ENCODE measurements around the gene GGT7.

The GGT7 gene

DNA sequence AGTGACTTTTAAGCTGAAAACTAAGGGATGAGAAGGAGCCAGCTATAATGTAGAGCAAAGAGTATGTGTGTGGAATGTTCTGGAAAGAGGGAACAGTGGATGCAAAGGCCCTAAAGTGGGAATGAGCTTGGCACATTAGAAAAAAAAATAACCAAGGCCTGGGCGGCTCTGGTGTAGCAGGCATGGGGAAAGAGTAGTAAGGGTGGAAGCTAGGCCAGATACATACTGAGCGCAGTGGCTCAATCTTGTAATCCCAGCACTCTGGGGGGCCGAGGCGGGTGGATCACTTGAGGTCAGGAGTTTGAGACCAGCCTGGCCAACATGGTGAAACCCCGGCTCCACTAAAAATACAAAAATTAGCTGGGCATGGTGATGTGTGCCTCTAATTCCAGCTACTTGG, 8.4 kb downstream of the GGT7 start:
- no peak overlapping the region for H3K9ac ChIP-seq (ENCODE audit: low read length)
- peaks cover 13% of the 10 kb centered on the region for H3K36me3 ChIP-seq (ENCODE audit: control insufficient read depth, insufficient read depth, low read length)
- H3K4me1 ChIP-seq (ENCODE audit: control insufficient read depth, insufficient read depth, low read length), result peaks cover 7% of the 10 kb centered on the region; the same call in 1 of the 2 replicates
- no peaks in the 10 kb centered on the region for H3K27me3 ChIP-seq (ENCODE audit: control insufficient read depth, insufficient read depth, low read length)
- no peak overlapping the region for H3K27ac ChIP-seq (ENCODE audit: low read depth, low read length)
- no peaks in the 10 kb centered on the region for H3K9me3 ChIP-seq (ENCODE audit: control insufficient read depth, insufficient read depth, low read depth, low read length)
- no peak overlapping the region for H3K4me3 ChIP-seq (ENCODE audit: low read depth, low read length)

DNA sequence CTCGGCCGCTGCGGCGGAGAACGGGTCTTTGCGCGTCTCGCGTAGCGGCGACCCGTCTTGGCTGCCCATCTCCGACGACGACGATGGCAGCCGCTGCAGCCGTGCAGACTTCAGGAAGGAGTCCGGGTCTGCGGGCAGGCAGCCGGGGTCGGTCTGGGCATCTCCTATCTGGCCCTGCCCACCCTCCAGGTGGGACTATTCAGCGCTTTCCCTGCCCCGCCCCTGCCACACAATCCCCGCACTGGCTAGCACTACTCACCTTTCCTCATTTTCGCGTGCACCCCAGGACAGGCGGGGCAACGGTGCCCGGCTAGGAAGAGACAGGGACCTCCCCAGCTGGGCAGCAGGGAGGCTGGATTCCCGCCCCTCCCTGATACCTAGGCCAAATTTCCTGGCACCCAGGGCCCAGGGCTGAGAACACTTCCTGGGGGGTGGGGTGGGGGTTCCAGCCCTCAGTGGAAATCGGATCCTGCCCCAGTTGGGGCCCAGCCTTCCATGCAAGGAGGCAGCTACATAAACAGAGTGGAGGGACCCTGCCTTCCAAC, 9.2 kb downstream of the GGT7 start:
- H3K4me3 ChIP-seq (ENCODE audit: low read depth, low read length), result peak overlapping the region; percentile 38; the same call in 1 of the 2 replicates
- no peaks in the 10 kb centered on the region for H3K9me3 ChIP-seq (ENCODE audit: control insufficient read depth, insufficient read depth, low read depth, low read length)
- H3K4me1 ChIP-seq (ENCODE audit: control insufficient read depth, insufficient read depth, low read length), result peaks cover 7% of the 10 kb centered on the region; the same call in 1 of the 2 replicates
- no peak overlapping the region for H3K9ac ChIP-seq (ENCODE audit: low read length)
- H3K27me3 ChIP-seq (ENCODE audit: control insufficient read depth, insufficient read depth, low read length), result no peaks in the 10 kb centered on the region
- H3K27ac ChIP-seq (ENCODE audit: low read depth, low read length), result no peak overlapping the region
- H3K36me3 ChIP-seq (ENCODE audit: control insufficient read depth, insufficient read depth, low read length), result peaks cover 14% of the 10 kb centered on the region

- Histone ChIP-seq H3K27me3 (ENCODE audit: control insufficient read depth, insufficient read depth, low read length) (no peaks in the 10 kb centered on the region), H3K4me3 (ENCODE audit: low read depth, low read length) (0 out of 2 replicates have a peak overlapping the region, but pooled peaks have one; percentile 38), H3K4me1 (ENCODE audit: control insufficient read depth, insufficient read depth, low read length) (peaks cover 7% of the 10 kb centered on the region; the same call in 1 of the 2 replicates), H3K36me3 (ENCODE audit: control insufficient read depth, insufficient read depth, low read length) (peaks cover 16% of the 10 kb centered on the region), H3K9ac (ENCODE audit: low read length) (no peak overlapping the region), H3K9me3 (ENCODE audit: control insufficient read depth, insufficient read depth, low read depth, low read length) (no peaks in the 10 kb centered on the region), H3K27ac (ENCODE audit: low read depth, low read length) (no peak overlapping the region)
Measured at GRCh38 chr20:34862724-34863123, 9.9 kb downstream of the GGT7 start.

- no peaks in the 10 kb centered on the region for H3K9me3 ChIP-seq (ENCODE audit: control insufficient read depth, insufficient read depth, low read depth, low read length)
- no peak overlapping the region for H3K9ac ChIP-seq (ENCODE audit: low read length)
- peaks cover 7% of the 10 kb centered on the region; the same call in 1 of the 2 replicates for H3K4me1 ChIP-seq (ENCODE audit: control insufficient read depth, insufficient read depth, low read length)
- no peak overlapping the region for H3K27ac ChIP-seq (ENCODE audit: low read depth, low read length)
- no peaks in the 10 kb centered on the region for H3K27me3 ChIP-seq (ENCODE audit: control insufficient read depth, insufficient read depth, low read length)
- H3K36me3 ChIP-seq (ENCODE audit: control insufficient read depth, insufficient read depth, low read length), result peaks cover 26% of the 10 kb centered on the region
- H3K4me3 ChIP-seq (ENCODE audit: low read depth, low read length), result no peak overlapping the region
Measured at GRCh38 chr20:34861386-34862084, 11.1 kb downstream of the GGT7 start.

DNA sequence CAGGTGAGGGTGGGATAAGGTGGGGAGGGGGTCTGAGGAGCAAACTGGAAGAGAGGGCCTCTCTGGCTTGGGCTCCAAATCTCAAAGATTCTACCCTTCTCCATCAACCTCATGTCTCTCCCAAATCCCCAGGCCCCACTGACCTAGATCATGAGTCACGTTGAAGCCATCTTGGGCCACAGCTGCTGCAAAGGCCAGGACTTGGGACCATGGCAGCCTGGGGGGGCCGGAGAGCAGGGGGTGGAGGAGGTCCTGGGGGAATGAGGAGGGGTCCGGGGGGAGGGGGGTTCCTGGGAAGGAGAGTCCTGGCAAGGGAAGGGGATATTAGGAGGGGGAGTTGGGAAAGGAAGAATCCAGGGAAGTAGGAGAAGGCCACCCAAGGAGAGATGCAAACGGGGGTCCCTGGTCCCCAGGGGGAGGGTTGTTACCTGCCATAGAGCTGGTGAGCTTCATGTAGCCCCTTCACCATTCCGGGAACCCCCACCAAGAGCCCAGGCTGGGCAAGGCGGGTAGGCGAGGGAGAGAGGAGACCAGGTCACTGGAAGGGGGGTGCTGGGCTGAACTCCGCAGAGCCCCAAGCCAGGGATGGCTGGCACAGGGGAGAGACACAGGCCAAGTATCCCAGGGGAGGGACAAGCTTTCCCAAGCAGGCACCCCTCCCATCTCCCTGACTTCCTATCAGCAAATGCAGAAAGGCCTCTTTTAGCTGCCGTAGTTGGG, 12.7 kb downstream of the GGT7 start:
- Histone ChIP-seq H3K4me3 (ENCODE audit: low read depth, low read length) (no peak overlapping the region), H3K27me3 (ENCODE audit: control insufficient read depth, insufficient read depth, low read length) (no peaks in the 10 kb centered on the region), H3K27ac (ENCODE audit: low read depth, low read length) (no peak overlapping the region), H3K4me1 (ENCODE audit: control insufficient read depth, insufficient read depth, low read length) (peaks cover 7% of the 10 kb centered on the region; the same call in 1 of the 2 replicates), H3K9ac (ENCODE audit: low read length) (no peak overlapping the region), H3K9me3 (ENCODE audit: control insufficient read depth, insufficient read depth, low read depth, low read length) (no peaks in the 10 kb centered on the region), H3K36me3 (ENCODE audit: control insufficient read depth, insufficient read depth, low read length) (peaks cover 36% of the 10 kb centered on the region)

- Histone ChIP-seq H3K27me3 (ENCODE audit: control insufficient read depth, insufficient read depth, low read length) (no peaks in the 10 kb centered on the region), H3K27ac (ENCODE audit: low read depth, low read length) (no peak overlapping the region), H3K4me1 (ENCODE audit: control insufficient read depth, insufficient read depth, low read length) (peaks cover 7% of the 10 kb centered on the region; the same call in 1 of the 2 replicates), H3K9me3 (ENCODE audit: control insufficient read depth, insufficient read depth, low read depth, low read length) (no peaks in the 10 kb centered on the region), H3K36me3 (ENCODE audit: control insufficient read depth, insufficient read depth, low read length) (peaks cover 42% of the 10 kb centered on the region), H3K4me3 (ENCODE audit: low read depth, low read length) (no peak overlapping the region), H3K9ac (ENCODE audit: low read length) (no peak overlapping the region)
Measured at GRCh38 chr20:34859367-34859766, 13.3 kb downstream of the GGT7 start.

- no peaks in the 10 kb centered on the region for H3K9me3 ChIP-seq (ENCODE audit: control insufficient read depth, insufficient read depth, low read depth, low read length)
Measured at GRCh38 chr20:34852298-34852697, 20.4 kb downstream of the GGT7 start.

DNA sequence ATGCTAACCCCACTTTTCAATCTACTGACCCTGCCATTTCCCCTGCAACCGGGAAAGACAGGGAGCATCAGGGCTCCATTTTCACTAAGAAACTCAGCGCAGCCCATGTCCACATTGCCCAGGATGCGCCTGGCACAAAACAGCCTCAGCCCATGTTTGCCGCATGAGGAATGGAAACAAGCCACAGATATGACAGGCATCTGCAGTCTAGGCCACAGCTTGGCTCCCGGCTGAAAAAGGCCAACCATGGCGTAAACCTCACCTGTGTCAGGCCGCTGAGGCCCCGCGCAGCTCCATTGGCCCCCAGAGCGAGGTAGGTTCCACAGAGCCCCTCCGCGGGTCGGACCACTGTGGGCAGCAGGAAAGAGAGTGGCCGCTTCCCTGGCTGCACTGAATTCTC, 21.7 kb downstream of the GGT7 start:
- Histone ChIP-seq H3K27ac (ENCODE audit: low read depth, low read length) (no peak overlapping the region), H3K4me1 (ENCODE audit: control insufficient read depth, insufficient read depth, low read length) (no peaks in the 10 kb centered on the region), H3K9me3 (ENCODE audit: control insufficient read depth, insufficient read depth, low read depth, low read length) (no peaks in the 10 kb centered on the region), H3K4me3 (ENCODE audit: low read depth, low read length) (no peak overlapping the region), H3K27me3 (ENCODE audit: control insufficient read depth, insufficient read depth, low read length) (no peaks in the 10 kb centered on the region), H3K36me3 (ENCODE audit: control insufficient read depth, insufficient read depth, low read length) (peaks cover 63% of the 10 kb centered on the region), H3K9ac (ENCODE audit: low read length) (no peak overlapping the region)

More at GRCh38 chr20:34852298-34852697, 20.4 kb downstream of the GGT7 start:
- Histone ChIP-seq H3K36me3 (ENCODE audit: control insufficient read depth, insufficient read depth, low read length) (peaks cover 68% of the 10 kb centered on the region), H3K4me1 (ENCODE audit: control insufficient read depth, insufficient read depth, low read length) (no peaks in the 10 kb centered on the region), H3K9ac (ENCODE audit: low read length) (no peak overlapping the region), H3K27me3 (ENCODE audit: control insufficient read depth, insufficient read depth, low read length) (no peaks in the 10 kb centered on the region), H3K4me3 (ENCODE audit: low read depth, low read length) (no peak overlapping the region), H3K27ac (ENCODE audit: low read depth, low read length) (no peak overlapping the region)

- H3K4me3 ChIP-seq (ENCODE audit: low read depth, low read length), result no peak overlapping the region
- H3K9ac ChIP-seq (ENCODE audit: low read length), result no peak overlapping the region
- H3K27me3 ChIP-seq (ENCODE audit: control insufficient read depth, insufficient read depth, low read length), result no peaks in the 10 kb centered on the region
- no peak overlapping the region for H3K27ac ChIP-seq (ENCODE audit: low read depth, low read length)
- peaks cover 62% of the 10 kb centered on the region for H3K36me3 ChIP-seq (ENCODE audit: control insufficient read depth, insufficient read depth, low read length)
- H3K9me3 ChIP-seq (ENCODE audit: control insufficient read depth, insufficient read depth, low read depth, low read length), result no peaks in the 10 kb centered on the region
- H3K4me1 ChIP-seq (ENCODE audit: control insufficient read depth, insufficient read depth, low read length), result no peaks in the 10 kb centered on the region
Measured at GRCh38 chr20:34849778-34850177, 22.9 kb downstream of the GGT7 start.

DNA sequence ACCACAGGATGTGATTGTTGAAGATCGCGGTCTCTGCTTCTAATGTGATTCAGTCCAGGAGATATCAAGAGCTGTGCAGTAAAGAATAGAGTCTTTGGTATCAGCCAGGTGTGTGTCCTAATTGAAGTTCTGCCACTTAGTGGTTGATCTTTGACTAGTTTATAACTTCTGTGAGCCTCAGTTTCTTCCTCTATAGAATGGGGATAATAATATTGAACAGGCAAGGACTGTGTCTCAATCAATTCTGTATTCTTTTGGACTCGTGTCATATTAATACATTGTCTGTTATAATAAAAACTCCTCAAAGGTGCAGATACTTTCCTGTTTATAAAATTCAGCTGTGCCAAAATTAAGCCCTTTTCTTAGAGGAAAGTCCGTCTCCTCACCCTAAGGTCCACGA, 24.1 kb downstream of the GGT7 start:
- Histone ChIP-seq H3K27ac (ENCODE audit: low read depth, low read length) (no peak overlapping the region), H3K27me3 (ENCODE audit: control insufficient read depth, insufficient read depth, low read length) (no peaks in the 10 kb centered on the region), H3K36me3 (ENCODE audit: control insufficient read depth, insufficient read depth, low read length) (peaks cover 53% of the 10 kb centered on the region), H3K4me3 (ENCODE audit: low read depth, low read length) (no peak overlapping the region), H3K9me3 (ENCODE audit: control insufficient read depth, insufficient read depth, low read depth, low read length) (no peaks in the 10 kb centered on the region), H3K4me1 (ENCODE audit: control insufficient read depth, insufficient read depth, low read length) (no peaks in the 10 kb centered on the region), H3K9ac (ENCODE audit: low read length) (no peak overlapping the region)

GRCh38 chr20:34843421-34843820, 29.2 kb downstream of the GGT7 start:
- Histone ChIP-seq H3K4me1 (ENCODE audit: control insufficient read depth, insufficient read depth, low read length) (no peaks in the 10 kb centered on the region), H3K9ac (ENCODE audit: low read length) (no peak overlapping the region), H3K27ac (ENCODE audit: low read depth, low read length) (no peak overlapping the region), H3K9me3 (ENCODE audit: control insufficient read depth, insufficient read depth, low read depth, low read length) (no peaks in the 10 kb centered on the region), H3K4me3 (ENCODE audit: low read depth, low read length) (no peak overlapping the region), H3K36me3 (ENCODE audit: control insufficient read depth, insufficient read depth, low read length) (peaks cover 22% of the 10 kb centered on the region), H3K27me3 (ENCODE audit: control insufficient read depth, insufficient read depth, low read length) (no peaks in the 10 kb centered on the region)

All from HUES6 (cell line).